Astrocyte of the spinal cord (primary cell): ENCODE measurements around the gene WFIKKN1.

Source experiments
- DNase-seq: peaks from one replicate; pipeline ENCODE4 v3.0.0; 2011; ENCODE audit warnings: low read depth, low spot score
- H3K4me3 ChIP-seq: 2 replicates; pipeline ENCODE4 v1.5.1; 2011; ENCODE audit warnings: low read depth, mild to moderate bottlenecking, low read length, moderate library complexity
- in situ Hi-C: cut with HindIII; loops from 2 replicates; pipeline ENCODE4 v1.10.0; 2017; ENCODE audit warnings: low sequenced_read_pairs
- TF ChIP-seq, protein P1 (sequence below): IDR thresholded peaks from 2 replicates; pipeline ENCODE4 v1.5.1; 2012; ENCODE audit warnings: low read depth, mild to moderate bottlenecking, low read length, inconsistent platforms

Gene WFIKKN1

DNA sequence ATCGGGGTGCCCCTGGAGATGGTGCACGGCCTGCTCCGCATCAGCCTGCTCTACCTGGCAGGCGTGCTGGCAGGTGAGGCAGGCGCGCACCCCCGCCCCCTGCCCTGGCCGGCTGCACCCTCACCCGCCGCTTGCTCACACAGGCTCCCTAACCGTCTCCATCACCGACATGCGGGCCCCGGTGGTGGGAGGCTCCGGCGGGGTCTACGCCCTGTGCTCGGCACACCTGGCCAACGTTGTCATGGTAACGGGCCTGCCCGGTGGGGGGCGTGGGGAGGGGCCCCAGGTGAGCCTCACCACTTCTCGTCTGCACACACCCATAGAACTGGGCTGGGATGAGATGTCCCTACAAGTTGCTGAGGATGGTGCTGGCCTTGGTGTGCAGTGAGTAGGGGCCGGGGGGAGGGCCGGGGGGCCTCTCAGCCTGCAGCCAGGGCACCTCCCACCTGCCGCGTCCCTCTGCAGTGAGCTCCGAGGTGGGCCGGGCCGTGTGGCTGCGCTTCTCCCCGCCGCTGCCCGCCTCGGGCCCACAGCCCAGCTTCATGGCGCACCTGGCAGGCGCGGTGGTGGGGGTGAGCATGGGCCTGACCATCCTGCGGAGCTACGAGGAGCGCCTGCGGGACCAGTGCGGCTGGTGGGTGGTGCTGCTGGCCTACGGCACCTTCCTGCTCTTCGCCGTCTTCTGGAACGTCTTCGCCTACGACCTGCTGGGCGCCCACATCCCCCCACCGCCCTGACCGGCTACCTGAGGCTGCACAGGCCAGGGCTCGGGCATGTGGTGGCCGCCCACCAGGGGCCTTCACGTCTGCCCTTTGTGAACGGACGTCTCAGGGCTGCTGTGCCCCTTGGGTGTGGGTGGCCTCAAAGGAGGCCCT lies 46.8 kb downstream of the WFIKKN1 start:
- H3K4me3 ChIP-seq: no peak overlapping the region
- no peak for DNase-seq
- in situ Hi-C loops: no loop called here
- TF ChIP-seq, protein P1, sequence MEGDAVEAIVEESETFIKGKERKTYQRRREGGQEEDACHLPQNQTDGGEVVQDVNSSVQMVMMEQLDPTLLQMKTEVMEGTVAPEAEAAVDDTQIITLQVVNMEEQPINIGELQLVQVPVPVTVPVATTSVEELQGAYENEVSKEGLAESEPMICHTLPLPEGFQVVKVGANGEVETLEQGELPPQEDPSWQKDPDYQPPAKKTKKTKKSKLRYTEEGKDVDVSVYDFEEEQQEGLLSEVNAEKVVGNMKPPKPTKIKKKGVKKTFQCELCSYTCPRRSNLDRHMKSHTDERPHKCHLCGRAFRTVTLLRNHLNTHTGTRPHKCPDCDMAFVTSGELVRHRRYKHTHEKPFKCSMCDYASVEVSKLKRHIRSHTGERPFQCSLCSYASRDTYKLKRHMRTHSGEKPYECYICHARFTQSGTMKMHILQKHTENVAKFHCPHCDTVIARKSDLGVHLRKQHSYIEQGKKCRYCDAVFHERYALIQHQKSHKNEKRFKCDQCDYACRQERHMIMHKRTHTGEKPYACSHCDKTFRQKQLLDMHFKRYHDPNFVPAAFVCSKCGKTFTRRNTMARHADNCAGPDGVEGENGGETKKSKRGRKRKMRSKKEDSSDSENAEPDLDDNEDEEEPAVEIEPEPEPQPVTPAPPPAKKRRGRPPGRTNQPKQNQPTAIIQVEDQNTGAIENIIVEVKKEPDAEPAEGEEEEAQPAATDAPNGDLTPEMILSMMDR: no peak

DNA sequence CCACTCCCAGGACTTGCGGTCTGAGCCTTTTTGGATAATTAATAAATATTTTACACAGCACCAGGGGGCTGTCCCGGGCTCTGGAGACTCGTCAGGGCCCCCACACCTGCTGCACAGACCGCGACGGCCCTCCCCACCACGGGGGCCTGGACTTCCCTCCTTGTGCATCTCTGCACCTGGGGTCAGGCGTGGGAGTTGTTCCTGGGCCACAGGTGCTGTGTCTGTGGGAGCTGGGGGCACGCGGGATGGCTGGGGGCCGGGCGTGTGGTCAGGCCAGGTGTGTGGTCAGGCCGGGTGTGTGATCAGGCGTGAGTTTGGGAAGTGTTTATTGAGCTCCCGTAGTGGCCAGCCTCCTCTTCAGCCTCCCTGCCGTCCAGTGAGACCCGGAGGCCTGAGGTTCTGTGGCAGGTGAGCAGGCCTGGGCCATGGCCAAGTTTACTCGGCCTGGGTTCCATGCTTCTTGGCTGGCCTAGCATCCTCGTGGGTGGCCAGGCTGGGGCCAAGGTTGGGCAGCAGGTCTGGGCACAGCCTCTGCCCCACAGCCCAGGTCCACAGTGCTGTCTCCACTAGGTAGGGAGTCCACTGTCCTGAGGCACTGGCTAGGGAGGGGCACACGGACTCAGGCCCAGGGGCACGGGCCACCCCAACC lies 47.5 kb downstream of the WFIKKN1 start:
- no peak overlapping the region for H3K4me3 ChIP-seq
- no peak for DNase-seq
- TF ChIP-seq, protein P1: no peak
- in situ Hi-C loops: no loop called here

DNA sequence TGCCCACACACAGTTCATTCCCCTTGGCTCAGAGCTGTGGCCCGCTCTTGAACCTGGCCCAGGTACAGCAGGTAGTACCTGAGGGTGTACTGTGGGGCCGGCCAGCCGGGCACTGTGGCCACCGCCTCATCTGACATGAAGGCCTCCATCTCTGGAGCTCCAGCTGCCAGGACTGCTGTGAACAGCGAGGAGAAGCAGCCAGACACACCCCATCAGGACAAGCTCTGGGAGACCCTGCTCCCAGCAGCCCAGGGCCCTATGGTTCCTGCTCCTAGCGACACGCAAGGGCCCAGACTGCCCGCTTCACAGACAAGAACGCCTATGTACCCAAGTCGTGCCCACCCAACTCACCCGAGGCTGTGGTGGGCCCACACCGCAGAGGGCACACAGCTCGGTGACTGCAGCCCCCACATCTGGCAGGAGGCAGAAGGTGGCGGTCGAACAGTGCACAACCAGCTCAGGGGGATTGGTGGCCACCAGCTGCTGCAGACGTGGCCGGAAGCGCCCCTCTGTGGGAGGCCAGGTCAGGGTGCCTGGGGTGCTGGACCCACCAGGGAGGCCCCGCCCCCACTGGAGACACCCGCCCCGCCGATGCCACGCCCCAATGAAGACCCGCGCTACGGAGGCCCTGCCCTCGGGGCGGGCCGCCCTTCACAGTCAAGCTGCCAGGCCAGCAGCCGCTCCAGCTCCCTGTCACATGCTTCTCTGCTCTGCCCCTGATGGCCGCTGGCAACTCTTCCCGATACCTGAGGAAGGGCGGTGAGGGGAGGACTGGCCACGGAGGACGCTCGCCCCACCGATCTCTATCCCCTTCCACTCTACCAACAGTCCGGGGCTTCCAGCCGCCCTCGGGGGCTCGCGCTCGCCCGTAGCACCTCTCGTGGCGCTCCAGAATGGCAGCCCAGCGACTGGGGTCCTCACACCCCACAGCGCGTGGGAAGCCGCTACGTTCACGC lies 48.4 kb downstream of the WFIKKN1 start:
- TF ChIP-seq, protein P1: no peak
- H3K4me3 ChIP-seq: peak overlapping the region; percentile 47
- in situ Hi-C loops: no loop called here
- peak; percentile 48 for DNase-seq

DNA sequence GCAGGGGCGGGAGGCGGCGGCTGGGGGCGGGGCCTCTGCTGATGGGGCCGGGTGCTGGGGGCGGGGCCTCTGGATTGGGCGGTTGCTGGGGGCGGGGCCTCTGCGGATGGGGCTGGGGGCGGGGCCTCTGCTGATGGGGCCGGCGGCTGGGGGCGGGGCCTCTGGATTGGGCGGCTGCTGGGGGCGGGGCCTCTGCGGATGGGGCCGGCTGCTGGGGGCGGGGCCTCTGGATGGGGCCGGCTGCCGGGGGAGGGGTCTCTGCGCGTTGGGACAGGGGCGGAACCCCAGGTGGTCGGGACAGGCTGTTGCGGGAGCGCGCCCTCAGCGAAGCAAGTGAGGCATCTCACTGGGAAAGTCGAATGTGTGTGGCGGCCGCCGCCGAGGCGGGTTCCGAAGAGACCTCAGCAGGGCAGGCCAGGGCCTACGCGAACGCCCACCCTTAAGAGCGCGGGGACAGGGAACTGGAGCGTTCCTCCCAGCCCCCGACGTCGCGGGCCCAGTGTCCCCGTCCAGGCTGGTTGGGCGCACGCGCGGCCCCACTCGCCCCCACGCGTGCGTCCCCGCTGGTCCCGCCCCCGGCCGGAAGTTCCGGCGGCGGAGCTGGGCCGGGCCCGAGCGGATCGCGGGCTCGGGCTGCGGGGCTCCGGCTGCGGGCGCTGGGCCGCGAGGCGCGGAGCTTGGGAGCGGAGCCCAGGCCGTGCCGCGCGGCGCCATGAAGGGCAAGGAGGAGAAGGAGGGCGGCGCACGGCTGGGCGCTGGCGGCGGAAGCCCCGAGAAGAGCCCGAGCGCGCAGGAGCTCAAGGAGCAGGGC lies 49.2 kb downstream of the WFIKKN1 start, which contains the start of gene STUB1:
Gene STUB1, plus strand, starts transcription at position 597 of the 811 bp plus-strand sequence. Its CDS starts 116 bp downstream, at position 713.
- peak; percentile 87 for DNase-seq
- H3K4me3 ChIP-seq: peak within 1 kb of the TSS; percentile 75
- TF ChIP-seq, protein P1: no peak
- in situ Hi-C loops: no loop called here

DNA sequence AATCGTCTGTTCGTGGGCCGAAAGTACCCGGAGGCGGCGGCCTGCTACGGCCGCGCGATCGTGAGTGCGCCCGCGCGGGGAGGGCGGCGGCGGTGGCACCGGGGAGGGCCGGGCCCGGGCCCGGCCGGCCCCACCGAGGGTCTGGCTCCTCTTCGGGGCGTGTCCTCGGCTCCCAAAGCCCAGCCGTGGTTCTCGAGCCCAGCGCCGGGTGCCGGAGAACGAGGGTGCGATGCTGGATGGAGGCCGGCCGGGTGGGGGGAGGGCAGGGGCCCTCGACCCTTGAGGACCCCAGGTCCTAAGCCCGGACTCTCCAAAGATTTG lies 49.8 kb downstream of the WFIKKN1 start:
- in situ Hi-C loops: no loop called here
- DNase-seq: no peak
- TF ChIP-seq, protein P1: no peak
- H3K4me3 ChIP-seq: peak overlapping the region; percentile 75
